Measurements from ENCODE around the gene VASN. TPM values are rescaled to one million over a fixed set of nuclear protein-coding genes. Genes with fewer than 3 reads are reported as not detected.

VASN gene
- total RNA-seq, 2 experiments from 2014 or later = not detected

GRCh38 chr16:4376893-4377572, 5.4 kb downstream of the VASN start:
- ChIA-PET POLR2A (interaction anchor here (0.5 kb wide), 1 partner anchor 630 kb away, joined by 3 read pairs; no protein-coding TSS in a partner anchor), CTCF (interaction anchor here (0.7 kb wide), 1 partner anchor 27 kb away, joined by 3 read pairs; no protein-coding TSS in a partner anchor)
- Mint-ChIP-seq H3K9me3 (no peaks in the 10 kb centered on the region), H3K27me3 (no peaks in the 10 kb centered on the region), H3K4me1 (ENCODE audit: low read depth) (peaks cover 9% of the 10 kb centered on the region), H3K27ac (no peak overlapping the region), H3K4me3 (no peak overlapping the region), H3K36me3 (ENCODE audit: low read depth) (no peaks in the 10 kb centered on the region)
- no peak for ATAC-seq
- intact Hi-C loops (cut with micrococcal nuclease) = no loop called here
- TF ChIP-seq CTCF (IDR thresholded peaks at IDR 0.05) = no peak
- no peak for DNase-seq

- TF ChIP-seq CTCF (IDR thresholded peaks at IDR 0.05) = no peak
- Mint-ChIP-seq H3K36me3 (ENCODE audit: low read depth) (no peaks in the 10 kb centered on the region), H3K9me3 (no peaks in the 10 kb centered on the region), H3K4me3 (no peak overlapping the region), H3K27ac (no peak overlapping the region), H3K4me1 (ENCODE audit: low read depth) (peaks cover 7% of the 10 kb centered on the region), H3K27me3 (no peaks in the 10 kb centered on the region)
- ATAC-seq = no peak
- intact Hi-C loops (cut with micrococcal nuclease) = no loop called here
- no peak for DNase-seq
- CTCF ChIA-PET = interaction anchor here (0.7 to 0.9 kb wide), 2 partner anchors 25 to 26 kb away, joined by 3 read pairs; no protein-coding TSS in a partner anchor
- POLR2A ChIA-PET = no interaction called here
Observed at GRCh38 chr16:4377573-4378154, 6.0 kb downstream of the VASN start.

GRCh38 chr16:4378161-4378666, 6.6 kb downstream of the VASN start:
- POLR2A ChIA-PET = no interaction called here
- CTCF ChIA-PET = interaction anchor here (0.7 to 0.9 kb wide), 2 partner anchors 25 to 26 kb away, joined by 3 read pairs; no protein-coding TSS in a partner anchor
- H3K27ac Mint-ChIP-seq = no peak overlapping the region

GRCh38 chr16:4378999-4379690, 7.5 kb downstream of the VASN start:
- TF ChIP-seq CTCF (IDR thresholded peaks at IDR 0.05) = no peak
- POLR2A ChIA-PET = interaction anchor here (0.8 to 1.0 kb wide), 2 partner anchors 25 to 47 kb away, joined by 3 to 4 read pairs; no protein-coding TSS in a partner anchor
- peaks cover 4% of the 10 kb centered on the region for H3K4me1 Mint-ChIP-seq (ENCODE audit: low read depth)
- no peaks in the 10 kb centered on the region for H3K27me3 Mint-ChIP-seq
- intact Hi-C loops (cut with micrococcal nuclease) = no loop called here
- no peak overlapping the region for H3K4me3 Mint-ChIP-seq
- CTCF ChIA-PET = no interaction called here
- ATAC-seq (no peak), DNase-seq (no peak)
- peaks cover 3% of the 10 kb centered on the region for H3K36me3 Mint-ChIP-seq (ENCODE audit: low read depth)
- no peaks in the 10 kb centered on the region for H3K9me3 Mint-ChIP-seq
- no peak overlapping the region for H3K27ac Mint-ChIP-seq

More at GRCh38 chr16:4378161-4378666, 6.6 kb downstream of the VASN start:
- TF ChIP-seq CTCF (IDR thresholded peaks at IDR 0.05) = no peak
- peaks cover under 1% of the 10 kb centered on the region for H3K36me3 Mint-ChIP-seq (ENCODE audit: low read depth)
- intact Hi-C loops (cut with micrococcal nuclease) = no loop called here
- H3K4me3 Mint-ChIP-seq = no peak overlapping the region
- no peak for ATAC-seq
- H3K9me3 Mint-ChIP-seq = no peaks in the 10 kb centered on the region
- H3K4me1 Mint-ChIP-seq (ENCODE audit: low read depth) = peaks cover 4% of the 10 kb centered on the region
- no peak for DNase-seq
- H3K27me3 Mint-ChIP-seq = no peaks in the 10 kb centered on the region

All from activated CD8-positive, alpha-beta T cell treated with anti-CD3 and anti-CD28 coated beads for 36 hours (primary cell).